ENCODE data around the gene EP300.
"Not testable (repeated sequence)": the region's sequence is repeated elsewhere in the genome, so short reads cannot be mapped to it uniquely, and the experiment has no call there.

The EP300 gene

GRCh38 chr22:41085842-41086241 is 6.5 kb upstream of the EP300 start:
- DNase-seq (ENCODE audit: low read depth), result no peak

- peak; percentile 98 for DNase-seq (ENCODE audit: low read depth)
Measured at GRCh38 chr22:41091132-41092022, 1.0 kb upstream of the EP300 start.

DNA sequence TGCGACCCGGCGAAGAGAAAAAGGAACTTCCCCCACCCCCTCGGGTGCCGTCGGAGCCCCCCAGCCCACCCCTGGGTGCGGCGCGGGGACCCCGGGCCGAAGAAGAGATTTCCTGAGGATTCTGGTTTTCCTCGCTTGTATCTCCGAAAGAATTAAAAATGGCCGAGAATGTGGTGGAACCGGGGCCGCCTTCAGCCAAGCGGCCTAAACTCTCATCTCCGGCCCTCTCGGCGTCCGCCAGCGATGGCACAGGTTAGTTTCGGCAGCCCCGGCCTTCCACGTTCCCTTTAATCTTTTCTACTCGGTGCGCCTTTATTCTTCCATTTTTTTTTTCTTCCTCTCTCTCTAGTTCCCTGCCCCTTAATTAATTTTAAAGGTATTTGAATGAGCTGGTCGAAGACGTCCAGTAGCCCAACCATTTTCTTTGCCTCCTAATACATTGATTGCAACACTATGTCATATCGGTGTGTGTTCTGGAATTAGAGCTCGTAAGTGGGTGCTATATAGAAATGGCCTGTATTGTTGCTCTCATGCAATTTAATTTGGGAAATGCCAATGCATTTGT is 537 bp downstream of the EP300 start:
- no peak for DNase-seq (ENCODE audit: low read depth)

DNA sequence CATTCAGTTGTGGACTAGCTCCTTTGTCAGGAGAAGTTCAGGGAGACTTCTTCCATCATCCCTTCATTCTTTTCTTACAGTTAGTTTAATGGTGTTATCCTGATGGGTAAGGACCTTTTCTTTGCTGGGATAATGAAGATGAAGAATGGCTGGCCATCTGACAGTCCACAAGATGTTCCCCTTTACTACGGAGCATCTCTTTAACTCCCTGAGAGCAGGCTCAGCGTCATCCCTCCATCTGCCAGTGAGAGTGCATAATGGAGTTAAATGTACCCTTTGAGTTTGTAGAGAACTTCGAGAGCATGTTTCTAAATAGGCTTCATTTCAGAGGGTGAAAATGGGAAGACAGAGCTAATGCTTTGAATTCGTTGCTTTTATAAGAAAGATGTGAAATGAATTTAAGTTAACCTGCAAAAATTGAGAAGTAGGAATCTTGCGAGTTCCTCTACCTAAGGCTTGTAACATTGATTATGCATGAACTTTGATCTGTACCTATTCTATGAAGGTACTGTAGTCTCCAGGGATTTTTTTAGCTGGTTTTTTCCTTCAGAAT is 1.7 kb downstream of the EP300 start:
- no peak for DNase-seq (ENCODE audit: low read depth)

DNA sequence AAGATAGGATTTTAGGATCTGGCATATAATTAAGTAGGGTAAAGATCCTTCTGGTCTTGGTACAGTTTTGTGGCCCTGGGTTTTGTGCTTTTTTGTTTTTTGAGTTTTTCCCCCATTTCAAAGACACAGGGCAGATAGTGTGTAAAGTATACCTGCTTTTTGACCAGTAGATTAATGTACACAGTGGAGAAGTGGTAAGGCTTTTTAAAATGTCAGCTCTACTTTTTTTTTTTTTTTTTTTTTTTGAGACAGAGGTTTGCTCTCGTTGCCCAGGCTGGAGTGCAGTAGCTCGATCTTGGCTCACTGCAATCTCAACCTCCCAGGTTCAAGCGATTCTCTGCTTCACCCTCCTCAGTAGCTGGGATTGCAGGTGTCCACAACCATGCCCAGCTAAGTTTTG is 4.0 kb downstream of the EP300 start:
- DNase-seq (ENCODE audit: low read depth), result no peak

- DNase-seq (ENCODE audit: low read depth), result no peak
Measured at GRCh38 chr22:41096841-41097240, 4.4 kb downstream of the EP300 start.

GRCh38 chr22:41099036-41099435 is 6.6 kb downstream of the EP300 start:
- DNase-seq (ENCODE audit: low read depth), result no peak

GRCh38 chr22:41106122-41106968 is 14.0 kb downstream of the EP300 start:
- no peak for DNase-seq (ENCODE audit: low read depth)

DNA sequence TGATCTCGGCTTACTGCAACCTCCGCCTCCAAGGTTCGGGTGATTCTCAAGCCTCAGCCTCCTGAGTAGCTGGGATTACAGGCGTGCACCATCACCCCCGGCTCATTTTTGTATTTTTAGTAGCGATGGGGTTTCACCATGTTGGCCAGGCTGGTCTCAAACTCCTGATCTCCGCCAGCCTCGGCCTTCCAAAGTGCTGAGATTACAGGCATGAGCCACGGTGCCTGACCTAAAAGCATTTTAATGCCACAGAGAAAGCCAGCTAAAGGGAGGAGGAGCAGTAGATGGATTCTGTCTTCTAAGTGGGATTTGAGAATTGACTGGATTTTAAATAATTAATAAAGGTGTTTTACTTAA is 14.6 kb downstream of the EP300 start:
- DNase-seq (ENCODE audit: low read depth), result not testable (repeated sequence)

- no peak for DNase-seq (ENCODE audit: low read depth)
Measured at GRCh38 chr22:41110968-41111367, 18.6 kb downstream of the EP300 start.

GRCh38 chr22:41116342-41116741 is 23.9 kb downstream of the EP300 start:
- DNase-seq (ENCODE audit: low read depth), result no peak

- DNase-seq (ENCODE audit: low read depth), result no peak
Measured at GRCh38 chr22:41117127-41117965, 25.0 kb downstream of the EP300 start.

GRCh38 chr22:41123151-41123550 is 30.8 kb downstream of the EP300 start:
- no peak for DNase-seq (ENCODE audit: low read depth)

- DNase-seq (ENCODE audit: low read depth), result no peak
Measured at GRCh38 chr22:41124086-41124485, 31.7 kb downstream of the EP300 start.

- DNase-seq (ENCODE audit: low read depth), result no peak
Measured at GRCh38 chr22:41127451-41127850, 35.1 kb downstream of the EP300 start.

DNA sequence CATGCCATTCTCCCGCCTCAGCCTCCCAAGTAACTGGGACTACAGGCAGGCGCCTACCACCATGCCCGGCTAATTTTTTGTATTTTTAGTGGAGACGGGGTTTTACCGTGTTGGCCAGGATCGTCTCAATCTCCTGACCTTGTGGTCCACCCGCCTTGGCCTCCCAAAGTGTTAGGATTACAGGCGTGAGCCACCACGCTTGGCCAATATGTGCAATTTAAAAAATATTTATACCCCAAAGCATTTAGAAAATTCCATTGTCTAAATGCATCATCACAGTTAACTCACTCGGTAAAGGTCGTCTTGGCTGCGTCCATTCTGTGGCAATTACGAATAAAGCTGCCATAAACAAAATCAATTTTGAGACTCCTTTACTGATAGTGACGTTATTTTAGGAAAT is 36.2 kb downstream of the EP300 start:
- DNase-seq (ENCODE audit: low read depth), result no peak

- DNase-seq (ENCODE audit: low read depth), result no peak
Measured at GRCh38 chr22:41132550-41132949, 40.2 kb downstream of the EP300 start.

- DNase-seq (ENCODE audit: low read depth), result no peak
Measured at GRCh38 chr22:41140365-41140957, 48.1 kb downstream of the EP300 start.

- not testable (repeated sequence) for DNase-seq (ENCODE audit: low read depth)
Measured at GRCh38 chr22:41145921-41146320, 53.5 kb downstream of the EP300 start.

DNA sequence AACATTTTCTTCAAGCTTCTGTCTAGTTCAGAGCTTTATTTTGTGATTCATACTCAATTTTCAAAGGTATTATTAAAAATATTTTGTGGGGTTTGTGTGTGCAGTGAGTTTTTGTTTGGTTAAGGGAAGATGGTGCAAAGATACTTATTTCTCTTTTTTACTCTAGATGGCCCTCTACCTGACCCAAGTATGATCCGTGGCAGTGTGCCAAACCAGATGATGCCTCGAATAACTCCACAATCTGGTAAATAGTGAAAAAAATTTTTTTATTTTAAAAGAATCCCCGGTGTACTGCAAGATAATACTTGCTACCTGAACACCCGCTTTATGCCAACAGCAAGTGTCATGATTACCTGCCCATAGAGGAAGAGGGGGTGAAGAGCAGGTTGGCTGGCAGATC is 54.2 kb downstream of the EP300 start:
- no peak for DNase-seq (ENCODE audit: low read depth)

GRCh38 chr22:41147722-41148121 is 55.3 kb downstream of the EP300 start:
- no peak for DNase-seq (ENCODE audit: low read depth)

Measured in T-helper 22 cell (primary cell).